Mesodermal cell (in vitro differentiated cells): Measurements from ENCODE around the gene TMEM267.

Source experiments
- H3K27ac ChIP-seq: 2 replicates; pipeline ENCODE4 v1.7.0; 2013; ENCODE audit warnings: mild to moderate bottlenecking, low read depth, low read length, moderate library complexity; ENCODE audit not compliant: severe bottlenecking
- H3K36me3 ChIP-seq: 2 replicates; pipeline ENCODE4 v1.7.1; 2013; ENCODE audit warnings: mild to moderate bottlenecking, low read length, moderate library complexity; ENCODE audit not compliant: control insufficient read depth, insufficient read depth
- H3K4me1 ChIP-seq: one replicate; pipeline ENCODE4 v1.7.1; 2013; ENCODE audit warnings: mild to moderate bottlenecking, low read length; ENCODE audit not compliant: insufficient read depth, control insufficient read depth, poor library complexity, severe bottlenecking
- H3K4me3 ChIP-seq: 2 replicates; pipeline ENCODE4 v1.7.0; 2013; ENCODE audit warnings: low read length, control low read depth, mild to moderate bottlenecking; ENCODE audit not compliant: insufficient read depth, poor library complexity, severe bottlenecking; ENCODE audit errors: extremely low read depth
- H3K9me3 ChIP-seq: 2 replicates; pipeline ENCODE4 v1.7.1; 2013; ENCODE audit warnings: mild to moderate bottlenecking, low read length, moderate library complexity; ENCODE audit not compliant: control insufficient read depth
- WGBS, 2 experiments: methylation state at CpG; one replicate each; pipeline ENCODE4 v1.1.5; 2013; ENCODE audit warnings: missing lambda C conversion rate in 2 of 2; ENCODE audit not compliant: insufficient coverage in 2 of 2; 5-methylcytosine and 5-hydroxymethylcytosine counted together

TMEM267 gene

DNA sequence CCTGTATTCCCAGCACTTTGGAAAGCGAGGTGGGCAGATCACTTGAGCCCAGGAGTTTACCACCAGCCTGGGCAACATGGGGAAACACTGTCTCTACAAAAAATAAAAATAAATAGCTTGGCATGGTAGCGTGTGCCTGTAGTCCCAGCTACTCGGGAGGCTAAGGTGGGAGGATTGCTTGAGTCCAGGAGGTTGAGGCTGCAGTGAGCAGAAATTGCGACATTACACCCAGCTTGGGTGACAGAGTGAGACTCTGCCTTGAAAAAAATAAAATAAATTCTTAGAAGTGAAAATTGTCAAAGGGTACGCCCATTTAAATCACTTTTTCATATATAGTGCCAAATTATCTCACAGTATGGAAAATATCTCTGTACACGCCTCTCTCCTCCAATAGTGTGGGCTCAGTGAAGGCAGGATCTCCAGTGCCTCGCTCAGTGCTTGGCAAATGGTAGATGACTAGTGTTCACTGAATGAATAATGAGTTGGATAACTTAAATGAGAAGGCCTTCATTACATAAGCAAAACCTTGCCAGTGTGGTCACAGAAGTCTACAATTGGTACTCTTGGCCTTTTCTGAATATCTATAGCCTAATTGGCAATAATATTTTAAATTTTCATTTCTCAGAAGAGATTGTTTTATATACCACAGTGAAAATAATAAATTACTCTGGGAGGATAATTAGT lies 62.1 kb downstream of the TMEM267 start:
- Histone ChIP-seq H3K36me3 (no peaks in the 10 kb centered on the region), H3K27ac (no peak overlapping the region), H3K4me3 (no peak overlapping the region), H3K4me1 (no peaks in the 10 kb centered on the region), H3K9me3 (no peaks in the 10 kb centered on the region)
- WGBS, 2 experiments = 91 to 96% methylated on average over 4 to 5 of the region's 7 CpGs

DNA sequence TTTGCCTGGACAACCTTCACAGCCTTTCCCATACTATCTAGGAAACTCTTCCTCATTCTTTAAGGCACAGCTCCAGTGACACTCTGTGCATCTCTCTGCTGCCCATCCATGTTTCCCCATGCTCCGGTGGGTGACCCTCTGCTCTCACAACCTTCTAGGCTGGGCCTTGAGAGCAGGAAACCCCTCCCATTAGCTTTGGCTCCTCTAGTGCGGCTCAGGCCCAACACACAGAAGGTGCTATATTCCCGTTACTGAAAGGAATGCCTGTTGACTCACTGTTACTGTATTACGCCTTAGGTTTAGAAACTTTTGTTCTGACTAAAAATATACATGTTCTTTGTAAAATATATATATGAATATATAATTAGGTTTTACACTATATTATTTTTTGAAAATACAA lies 63.4 kb downstream of the TMEM267 start:
- no peaks in the 10 kb centered on the region for H3K36me3 ChIP-seq
- H3K4me1 ChIP-seq = no peaks in the 10 kb centered on the region
- no peaks in the 10 kb centered on the region for H3K9me3 ChIP-seq
- H3K4me3 ChIP-seq = no peak overlapping the region
- 79% methylated on average over 2 of the region's 4 CpGs; no CpG with 5 or more reads in 1 of the 2 experiments for WGBS, 2 experiments
- H3K27ac ChIP-seq = no peak overlapping the region

DNA sequence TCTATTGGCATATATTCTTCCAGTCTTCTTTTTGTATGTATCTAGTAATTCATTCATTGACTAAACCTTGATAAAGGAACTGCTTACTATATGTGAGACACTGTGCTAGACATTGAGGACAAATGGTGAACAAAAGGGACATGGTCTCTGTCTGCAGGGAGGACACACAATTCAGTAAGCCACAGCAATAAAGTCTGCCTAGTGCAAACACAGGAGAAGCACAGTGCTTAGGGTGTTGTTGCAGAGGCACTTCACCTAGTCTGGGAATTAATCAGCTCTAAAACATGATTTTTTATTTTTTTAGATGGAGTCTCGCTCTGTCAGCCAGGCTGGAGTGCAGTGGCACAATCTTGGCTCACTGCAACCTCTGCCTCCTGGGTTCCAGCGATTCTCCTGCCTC lies 65.1 kb downstream of the TMEM267 start:
- H3K36me3 ChIP-seq = no peaks in the 10 kb centered on the region

DNA sequence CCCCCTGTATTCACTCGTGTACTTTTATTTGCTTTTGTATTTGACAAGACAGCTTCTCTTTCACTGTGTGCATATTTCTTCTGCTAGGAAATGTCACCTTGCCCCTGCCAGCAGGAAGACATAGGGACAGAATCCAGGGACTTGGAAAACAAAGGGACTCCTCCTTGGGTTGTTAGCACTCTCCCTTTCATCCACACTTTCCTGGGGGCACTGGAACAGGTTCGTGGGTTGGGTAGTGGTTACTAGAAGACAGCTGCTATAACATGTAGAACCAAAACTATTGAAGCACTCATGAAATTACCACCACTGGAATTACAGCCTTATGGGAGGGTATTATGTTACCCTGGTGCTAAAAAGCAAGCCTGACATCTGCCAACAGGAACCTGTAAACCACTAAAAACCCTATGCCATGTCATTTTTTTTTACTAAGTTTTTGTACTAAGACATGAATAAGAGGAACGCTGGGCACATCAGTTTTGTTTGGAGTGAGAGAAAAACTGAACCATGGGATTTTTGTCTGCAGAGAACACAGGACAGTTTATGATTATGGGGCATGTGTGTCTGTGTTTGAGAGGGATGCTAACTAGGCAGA lies 66.8 kb downstream of the TMEM267 start:
- 84 to 100% methylated on average over 1 to 2 of the region's 3 CpGs for WGBS, 2 experiments
- no peaks in the 10 kb centered on the region for H3K36me3 ChIP-seq
- H3K27ac ChIP-seq = no peak overlapping the region
- no peaks in the 10 kb centered on the region for H3K9me3 ChIP-seq
- H3K4me3 ChIP-seq = no peak overlapping the region
- H3K4me1 ChIP-seq = no peaks in the 10 kb centered on the region

More for the DNA sequence above, 65.1 kb downstream of the TMEM267 start:
- H3K4me3 ChIP-seq = no peak overlapping the region
- no peak overlapping the region for H3K27ac ChIP-seq
- H3K9me3 ChIP-seq = no peaks in the 10 kb centered on the region
- H3K4me1 ChIP-seq = no peaks in the 10 kb centered on the region
- WGBS, 2 experiments = 89 to 92% methylated on average over 1 to 2 of the region's 2 CpGs

GRCh38 chr5:43415935-43416802 lies 67.5 kb downstream of the TMEM267 start:
- WGBS, 2 experiments = 100% methylated on average over 1 of the region's 3 CpGs
- Histone ChIP-seq H3K4me1 (no peaks in the 10 kb centered on the region), H3K36me3 (no peaks in the 10 kb centered on the region), H3K27ac (no peak overlapping the region), H3K4me3 (no peak overlapping the region), H3K9me3 (no peaks in the 10 kb centered on the region)

DNA sequence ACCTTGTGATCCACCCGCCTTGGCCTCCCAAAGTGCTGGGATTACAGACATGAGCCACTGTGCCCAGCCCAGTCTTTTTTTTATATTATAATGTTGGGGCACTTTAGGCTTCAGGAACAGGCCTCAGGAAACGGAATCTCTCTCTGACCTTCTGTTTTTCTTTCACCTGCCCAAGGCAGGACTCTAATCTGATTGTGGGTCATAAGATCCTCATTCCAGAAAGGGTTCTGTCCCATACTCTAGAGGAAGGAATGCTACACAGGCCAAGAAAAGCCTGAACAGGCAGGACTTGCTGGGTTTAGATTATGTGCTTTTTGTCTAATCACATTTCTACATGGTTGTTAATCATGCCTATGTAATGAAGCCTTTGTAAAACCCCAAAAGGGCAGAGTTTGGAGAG lies 69.7 kb downstream of the TMEM267 start:
- Histone ChIP-seq H3K9me3 (no peaks in the 10 kb centered on the region), H3K4me1 (no peaks in the 10 kb centered on the region), H3K4me3 (no peak overlapping the region), H3K36me3 (no peaks in the 10 kb centered on the region), H3K27ac (no peak overlapping the region)
- 75% methylated on average over 1 of the region's 2 CpGs; no CpG with 5 or more reads in 1 of the 2 experiments for WGBS, 2 experiments

DNA sequence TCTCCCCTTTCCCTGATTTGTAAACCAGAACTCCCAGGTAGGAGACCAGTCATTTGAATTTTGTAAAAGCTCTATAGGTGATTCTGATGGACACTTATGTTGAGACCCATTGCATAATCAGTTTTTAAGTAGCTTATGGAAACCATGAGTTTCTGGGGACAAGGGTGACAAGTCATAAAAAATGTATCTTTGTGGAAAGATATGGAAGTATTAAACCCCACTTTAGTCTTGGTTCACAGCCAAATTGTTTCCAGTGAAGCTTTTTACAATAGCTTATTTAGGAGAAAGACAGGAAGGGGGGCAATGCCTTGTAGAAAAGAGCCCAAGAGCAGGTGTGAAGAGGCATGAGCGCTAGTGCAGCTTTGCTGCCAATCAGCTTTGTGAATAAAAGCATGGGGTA lies 71.0 kb downstream of the TMEM267 start:
- Histone ChIP-seq H3K27ac (no peak overlapping the region), H3K36me3 (no peaks in the 10 kb centered on the region), H3K4me3 (no peak overlapping the region), H3K4me1 (no peaks in the 10 kb centered on the region), H3K9me3 (no peaks in the 10 kb centered on the region)
- 83 to 100% methylated on average over 1 of the region's 1 CpG for WGBS, 2 experiments

DNA sequence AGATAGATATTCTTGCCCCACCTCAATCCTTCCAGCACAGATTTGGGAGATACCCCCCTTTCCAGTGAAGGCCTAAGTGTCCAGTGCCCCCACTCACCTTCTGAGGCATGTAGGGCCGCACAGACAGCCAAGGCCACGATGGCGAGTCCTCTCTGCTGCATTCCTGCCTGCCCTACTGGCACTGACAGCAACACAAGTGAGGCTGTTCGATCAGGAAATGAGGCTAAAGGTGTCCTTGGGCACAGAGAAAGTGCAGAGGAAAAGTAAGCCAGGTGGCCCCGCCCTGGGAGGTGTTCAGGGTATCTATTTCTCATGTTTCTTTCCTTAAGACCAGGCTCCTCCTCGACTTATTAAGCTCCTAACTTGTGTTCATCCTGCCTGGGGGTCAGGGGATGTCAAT lies 71.5 kb downstream of the TMEM267 start, which contains the start of gene CCL28:
CCL28 (minus strand) TSS at position 236 of the 400 bp plus-strand sequence; CDS start at position 161, 75 bp downstream.
- WGBS, 2 experiments = 87 to 88% methylated on average over 3 to 5 of the region's 6 CpGs
- Histone ChIP-seq H3K27ac (no peak within 1 kb of the TSS), H3K36me3 (no peaks in the 10 kb centered on the region), H3K4me3 (no peak within 1 kb of the TSS), H3K4me1 (no peaks in the 10 kb centered on the region), H3K9me3 (no peaks in the 10 kb centered on the region)

DNA sequence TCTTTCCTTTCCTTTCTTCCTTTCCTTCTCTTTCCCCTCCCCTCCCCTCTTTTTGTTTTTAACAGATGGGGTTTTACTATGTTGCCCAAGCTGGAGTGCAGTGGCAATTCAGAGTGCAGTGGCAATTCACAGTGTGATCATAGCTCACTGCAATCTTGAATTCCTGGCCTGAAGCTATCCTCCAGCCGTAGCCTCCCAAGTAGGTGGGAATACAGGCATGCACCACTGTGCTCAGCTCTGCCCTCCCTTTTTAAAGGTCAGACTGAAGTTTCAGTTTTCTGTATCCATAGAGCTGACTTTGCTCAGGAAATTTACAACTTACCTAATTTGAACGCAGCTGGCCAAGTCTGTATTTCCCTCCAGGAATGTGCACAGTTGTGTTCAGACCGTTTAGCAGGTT lies 72.2 kb downstream of the TMEM267 start:
- Histone ChIP-seq H3K9me3 (no peaks in the 10 kb centered on the region), H3K4me1 (no peaks in the 10 kb centered on the region), H3K27ac (no peak overlapping the region), H3K36me3 (no peaks in the 10 kb centered on the region), H3K4me3 (no peak overlapping the region)
- 88 to 93% methylated on average over 2 to 3 of the region's 3 CpGs for WGBS, 2 experiments

GRCh38 chr5:43410414-43410813 lies 73.3 kb downstream of the TMEM267 start:
- 100% methylated on average over 1 to 2 of the region's 7 CpGs for whole genome bisulfite sequencing, 2 experiments
- no peak overlapping the region for H3K4me3 ChIP-seq

More at GRCh38 chr5:43410414-43410813, 73.3 kb downstream of the TMEM267 start:
- Histone ChIP-seq H3K9me3 (no peaks in the 10 kb centered on the region), H3K36me3 (no peaks in the 10 kb centered on the region), H3K27ac (no peak overlapping the region), H3K4me1 (no peaks in the 10 kb centered on the region)
